Skin of body (tissue), 2 donors: ENCODE data around the gene SBF1. TPM values are rescaled to one million over a fixed set of nuclear protein-coding genes. Genes with fewer than 3 reads are reported as not detected.

Source experiments
- DNase-seq: peaks from one replicate; lab custom pipeline; 2025; lab: John Stamatoyannopoulos, UW
- total RNA-seq: library from RNA; depleted of rRNA; stranded (reverse); fragments of >200 nt; gene quantifications from one replicate; pipeline ENCODE4 v1.2.3, GENCODE V29; 2014

SBF1 gene
- total RNA-seq, 1 donor from 2014 or later = 31.9 TPM

DNA sequence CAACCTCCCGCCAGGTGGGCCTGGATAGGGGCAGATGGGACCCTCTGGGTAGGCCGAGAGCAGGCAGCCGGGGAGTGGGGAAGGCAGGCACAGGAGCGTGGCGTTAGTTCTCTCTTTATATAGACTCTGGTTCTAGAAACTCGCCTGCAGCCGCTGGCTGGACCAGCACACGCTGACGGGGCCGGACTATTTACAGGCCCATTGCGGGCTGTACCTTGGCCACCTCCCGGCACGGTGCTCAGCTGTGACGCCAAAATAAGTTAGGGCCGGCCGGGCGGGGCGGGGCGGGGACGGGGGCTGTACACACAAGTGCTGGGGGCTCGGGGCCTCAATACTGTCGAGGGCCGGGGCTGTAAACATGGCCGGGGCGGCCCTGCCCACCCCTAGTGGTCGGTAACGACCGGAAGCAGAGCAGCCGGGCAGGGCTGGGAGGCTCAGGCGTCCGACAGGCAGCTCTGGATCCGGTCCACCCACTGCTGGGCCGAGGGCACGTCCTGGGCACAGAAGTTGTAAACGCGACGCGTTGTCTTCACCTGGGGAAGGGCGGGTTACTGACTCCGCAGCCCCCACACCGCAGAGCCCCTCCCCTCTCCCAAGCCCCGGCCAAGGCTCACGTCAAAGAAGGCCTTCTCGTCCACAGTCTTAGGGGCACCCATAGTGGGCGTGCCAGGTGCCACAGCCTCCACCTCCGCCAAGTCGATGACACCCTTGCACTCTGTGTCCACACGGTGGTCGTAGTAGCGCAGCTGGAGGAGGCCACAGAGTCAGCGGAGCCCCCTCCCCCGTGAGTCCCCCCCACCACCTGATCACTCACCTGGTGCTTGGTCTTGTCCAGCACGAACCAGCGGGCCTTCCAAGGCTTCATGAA, 27.9 kb downstream of the SBF1 start:
- DNase-seq = no peak

DNA sequence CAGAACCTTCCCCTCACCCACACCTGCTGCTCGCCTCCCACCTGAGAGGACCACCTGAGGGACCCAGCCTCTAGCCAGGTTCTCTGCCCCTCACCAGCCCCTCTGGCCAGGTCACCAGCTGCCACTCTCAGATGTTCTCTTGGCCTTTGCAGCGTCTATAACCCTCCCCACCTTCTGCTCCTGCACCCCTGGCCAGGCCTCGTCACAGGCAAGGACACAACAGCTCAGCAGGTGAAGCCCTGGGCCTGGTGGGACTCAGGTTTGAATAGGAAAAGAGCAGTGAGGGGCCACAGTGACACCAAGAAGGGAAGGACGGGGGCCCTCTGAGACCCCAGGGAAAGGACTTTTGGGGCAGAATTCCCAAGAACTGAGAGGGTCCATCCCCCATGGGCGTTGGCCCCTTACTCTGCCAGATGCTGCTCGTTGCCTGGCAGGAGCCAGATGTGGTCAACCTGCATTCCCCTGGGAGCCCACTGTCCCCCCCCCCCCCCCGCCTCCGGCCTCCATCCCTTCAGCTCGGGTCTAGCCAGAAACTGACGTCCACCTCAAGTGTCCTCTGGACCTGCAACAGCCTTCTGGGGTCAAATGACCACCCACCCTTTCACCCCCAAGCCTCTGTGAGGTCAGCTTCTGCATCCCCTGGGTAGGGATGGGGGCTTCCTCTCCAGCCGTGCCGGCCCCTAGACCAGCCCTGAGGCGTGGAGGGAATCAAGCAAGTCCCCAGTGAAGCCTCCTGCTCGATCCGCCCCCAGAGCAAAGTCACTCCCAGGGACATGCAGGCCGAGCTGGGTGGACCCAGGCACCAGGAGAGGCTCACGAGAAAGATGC, 28.7 kb downstream of the SBF1 start:
- DNase-seq = no peak

DNA sequence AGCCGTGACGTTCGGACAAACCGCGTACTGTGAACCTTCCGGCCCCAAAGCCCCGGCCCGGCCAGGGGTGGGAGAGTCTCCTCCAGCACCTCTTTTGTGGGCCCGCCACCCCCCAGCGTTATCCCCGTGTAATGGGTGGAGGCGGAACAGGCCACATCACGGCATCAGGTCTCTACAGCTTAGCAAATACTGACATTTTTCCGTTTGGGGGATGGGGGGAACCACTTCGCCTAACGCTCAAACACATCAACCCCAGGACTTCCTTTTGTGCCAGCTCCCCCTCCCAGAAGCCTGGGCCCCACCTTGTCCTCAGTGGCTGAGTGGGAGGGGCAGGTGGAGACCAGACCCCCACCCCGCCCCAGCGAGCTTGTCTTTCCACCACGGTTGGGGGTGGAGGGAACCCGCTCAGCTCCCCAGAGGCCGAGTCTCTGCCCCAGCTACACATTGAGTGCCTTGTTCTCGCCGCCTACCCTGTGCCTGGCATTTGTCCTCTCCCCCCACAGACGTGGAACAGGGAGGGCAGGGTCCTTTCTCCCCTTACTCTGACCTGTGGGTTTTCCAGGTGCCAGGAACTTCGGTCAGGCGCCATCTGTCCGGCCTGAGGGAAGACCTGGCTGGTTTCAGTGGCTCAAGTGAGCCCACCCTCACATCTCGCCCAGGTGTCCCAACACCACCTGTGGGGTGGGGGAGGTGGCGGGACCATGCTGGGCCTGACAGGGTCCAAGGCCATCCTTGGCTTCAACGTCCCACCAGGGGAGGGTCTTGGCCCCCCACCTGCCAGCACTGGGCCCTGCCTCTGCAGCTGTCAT, 29.6 kb downstream of the SBF1 start:
- no peak for DNase-seq

DNA sequence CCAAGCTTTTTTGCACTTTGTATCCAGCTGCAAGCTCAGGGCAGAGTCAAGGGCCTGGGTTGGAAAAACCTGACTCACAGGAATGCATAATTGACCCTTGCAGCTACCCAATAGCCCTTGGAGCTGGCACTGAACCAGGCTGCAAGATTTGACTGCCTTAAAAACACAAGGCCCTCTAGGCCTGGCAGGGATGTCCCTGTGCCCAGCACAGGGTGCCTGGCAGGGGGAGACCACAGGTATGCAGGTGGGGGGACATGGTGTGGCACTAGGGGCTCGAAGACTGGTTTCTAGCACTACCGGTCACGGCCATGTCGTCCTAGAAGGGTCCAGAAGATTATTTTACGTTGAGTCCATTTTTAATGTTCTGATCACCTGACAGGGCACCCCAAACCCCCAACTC, 30.2 kb downstream of the SBF1 start:
- DNase-seq = no peak

DNA sequence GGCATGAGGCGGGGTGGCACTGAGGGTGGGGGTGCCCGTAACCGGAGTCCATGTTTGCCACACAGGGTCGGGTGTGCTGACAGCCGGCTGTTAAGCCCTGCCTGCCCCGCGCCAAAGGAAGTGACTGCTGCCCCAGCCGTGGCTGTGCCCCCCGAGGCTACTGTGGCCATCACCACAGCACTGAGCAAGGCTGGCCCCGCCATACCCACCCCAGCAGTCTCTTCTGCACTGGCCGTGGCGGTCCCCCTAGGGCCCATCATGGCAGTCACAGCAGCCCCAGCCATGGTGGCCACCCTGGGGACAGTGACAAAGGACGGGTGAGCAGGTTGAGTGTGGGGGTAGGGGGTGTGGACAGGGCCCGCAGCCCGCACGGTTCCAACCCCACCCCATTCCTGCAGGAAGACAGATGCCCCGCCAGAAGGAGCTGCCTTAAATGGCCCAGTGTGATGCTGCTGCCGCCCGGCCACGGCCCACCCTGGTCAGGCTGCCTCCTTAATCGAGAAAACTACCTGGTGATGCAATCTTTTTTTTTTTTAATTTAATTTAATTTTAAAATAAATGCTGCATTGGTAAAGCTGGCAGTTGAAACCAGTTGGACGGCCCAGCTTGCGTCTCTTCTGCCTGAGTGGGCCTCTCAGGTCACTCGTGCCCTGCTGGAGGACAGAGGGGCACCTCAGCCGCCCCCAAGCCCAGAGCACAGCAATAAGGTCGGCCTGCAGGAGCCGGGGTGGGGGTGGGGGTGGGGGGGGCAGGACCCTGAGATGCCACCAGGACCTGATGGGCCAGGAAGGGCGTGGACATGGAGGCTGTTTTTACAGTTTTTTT, 30.8 kb downstream of the SBF1 start:
- no peak for DNase-seq

DNA sequence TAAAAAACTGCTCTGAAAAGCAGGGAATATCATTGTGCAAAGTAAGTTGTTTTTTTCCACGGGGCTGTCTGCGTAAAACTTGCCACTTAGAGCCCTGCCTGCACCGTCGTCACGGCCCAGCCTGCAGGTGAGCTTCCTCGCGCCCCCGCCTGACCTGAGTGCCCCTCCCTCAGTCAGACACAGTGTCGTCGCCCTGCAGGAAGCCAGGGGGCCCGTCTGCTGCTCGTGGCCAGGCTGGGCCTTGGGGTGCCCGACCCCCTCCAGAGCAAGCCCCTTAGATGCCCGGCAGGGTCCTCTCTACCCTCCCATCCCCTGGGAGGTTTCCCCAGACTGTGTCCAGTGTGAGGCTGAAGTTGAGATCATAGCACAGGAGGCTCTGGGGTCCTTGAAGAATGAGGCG, 31.6 kb downstream of the SBF1 start:
- DNase-seq = no peak

DNA sequence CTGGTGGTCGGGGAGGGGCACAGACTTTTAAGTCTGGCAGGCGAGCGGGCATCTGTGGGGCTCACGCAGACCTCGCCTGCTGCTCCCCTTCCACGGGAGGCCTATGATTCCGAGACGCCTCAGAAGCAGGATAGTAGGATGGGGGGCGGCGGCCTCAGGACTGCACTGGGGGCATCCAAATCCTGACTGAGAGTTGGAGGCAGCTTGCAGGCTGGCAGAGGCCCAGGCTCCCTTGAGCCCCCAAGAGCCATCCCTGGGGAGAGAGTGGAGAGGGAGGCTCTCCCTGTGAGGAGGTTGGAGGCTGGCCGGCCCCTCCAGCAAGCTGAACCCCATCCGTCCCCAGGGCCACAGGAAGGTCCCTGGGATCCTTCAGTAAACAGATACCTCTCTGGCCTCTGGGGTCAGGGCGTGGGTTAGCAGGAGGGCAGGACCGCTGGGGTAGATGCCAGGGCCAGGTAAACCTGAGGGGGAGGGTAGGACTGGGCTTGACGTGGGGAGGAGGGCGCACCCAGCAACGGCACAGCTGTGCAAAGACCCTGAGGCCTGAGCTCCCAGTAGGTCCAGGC, 33.3 kb downstream of the SBF1 start:
- no peak for DNase-seq

DNA sequence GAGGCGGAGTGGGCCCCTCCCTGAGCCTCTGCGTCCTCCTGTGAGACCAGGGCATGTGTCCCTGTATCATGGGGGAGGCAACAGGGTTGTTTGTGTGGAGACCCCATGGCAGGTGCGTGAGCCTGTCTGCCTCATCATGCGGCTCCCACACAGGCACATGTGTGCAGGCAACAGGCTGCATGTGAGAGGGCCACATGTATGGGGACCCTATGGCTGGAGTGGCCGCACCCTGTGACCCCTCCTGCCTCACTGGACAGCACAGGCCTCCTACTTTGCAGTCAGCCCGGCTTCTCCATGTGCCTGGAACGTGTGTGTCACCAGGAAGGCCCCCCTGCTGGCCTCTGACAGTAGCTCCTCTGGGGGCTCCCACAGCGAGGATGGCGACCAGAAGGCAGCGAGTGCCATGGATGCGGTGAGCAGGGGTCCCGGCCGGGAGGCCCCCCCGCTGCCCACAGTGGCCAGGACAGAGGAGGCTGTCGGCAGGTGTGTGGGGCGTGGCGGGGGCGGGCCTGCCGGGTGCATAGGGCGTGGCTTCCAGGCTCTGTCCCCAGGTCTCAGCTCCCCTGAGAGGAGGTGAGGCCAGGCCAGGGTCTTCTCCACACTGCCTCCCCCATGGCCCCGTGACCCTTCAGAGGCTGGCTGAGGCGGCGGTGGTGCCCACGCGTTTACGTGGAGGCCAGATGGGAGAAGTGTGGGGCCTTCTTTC, 34.1 kb downstream of the SBF1 start:
- no peak for DNase-seq

DNA sequence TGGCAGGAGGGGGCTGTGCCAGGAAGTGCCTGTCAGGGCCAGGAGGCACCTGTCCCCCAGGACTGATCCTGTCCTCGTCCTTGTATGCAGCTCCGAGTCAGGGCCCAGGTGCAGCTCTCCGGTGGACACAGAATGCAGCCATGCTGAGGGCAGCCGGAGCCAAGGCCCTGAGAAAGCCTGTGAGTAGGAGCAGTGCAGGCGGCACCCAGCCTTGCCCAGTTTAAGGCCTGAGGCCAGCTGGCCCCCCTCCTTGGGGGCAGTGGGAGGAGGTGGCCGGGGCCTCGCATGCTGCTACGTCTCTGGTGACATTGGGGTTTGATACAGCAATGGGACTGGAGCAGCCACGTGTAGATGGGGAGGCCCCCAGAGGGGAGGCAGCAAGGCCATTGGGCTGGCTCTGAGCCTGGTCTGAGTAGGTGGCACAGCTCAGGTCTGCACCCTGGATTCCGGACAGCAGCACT, 34.9 kb downstream of the SBF1 start:
- DNase-seq = no peak

DNA sequence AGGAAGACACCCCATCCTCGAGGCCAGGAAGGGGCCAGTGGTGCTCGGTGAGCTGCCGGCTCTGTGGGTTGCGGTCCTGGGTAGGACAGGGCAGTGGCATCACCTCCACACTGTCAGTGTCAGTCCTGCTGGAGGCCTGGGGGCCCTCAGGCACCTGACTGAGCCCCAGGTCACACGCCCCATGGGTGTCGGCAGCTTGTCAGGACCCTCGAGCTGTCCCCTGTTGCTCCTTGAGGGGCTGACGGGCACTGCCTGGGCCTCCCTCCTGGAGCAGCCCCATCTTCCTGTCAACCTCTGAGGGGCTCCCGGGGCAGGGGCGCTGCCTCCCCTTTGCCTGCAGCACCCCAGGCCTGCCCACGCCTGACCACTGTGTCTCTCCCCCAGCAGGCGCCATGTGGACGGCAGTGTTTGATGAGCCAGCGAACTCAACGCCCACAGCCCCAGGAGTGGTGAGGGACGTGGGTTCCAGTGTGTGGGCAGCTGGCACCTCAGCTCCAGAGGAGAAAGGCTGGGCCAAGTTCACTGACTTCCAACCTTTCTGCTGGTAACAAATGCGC, 35.4 kb downstream of the SBF1 start:
- DNase-seq = no peak

DNA sequence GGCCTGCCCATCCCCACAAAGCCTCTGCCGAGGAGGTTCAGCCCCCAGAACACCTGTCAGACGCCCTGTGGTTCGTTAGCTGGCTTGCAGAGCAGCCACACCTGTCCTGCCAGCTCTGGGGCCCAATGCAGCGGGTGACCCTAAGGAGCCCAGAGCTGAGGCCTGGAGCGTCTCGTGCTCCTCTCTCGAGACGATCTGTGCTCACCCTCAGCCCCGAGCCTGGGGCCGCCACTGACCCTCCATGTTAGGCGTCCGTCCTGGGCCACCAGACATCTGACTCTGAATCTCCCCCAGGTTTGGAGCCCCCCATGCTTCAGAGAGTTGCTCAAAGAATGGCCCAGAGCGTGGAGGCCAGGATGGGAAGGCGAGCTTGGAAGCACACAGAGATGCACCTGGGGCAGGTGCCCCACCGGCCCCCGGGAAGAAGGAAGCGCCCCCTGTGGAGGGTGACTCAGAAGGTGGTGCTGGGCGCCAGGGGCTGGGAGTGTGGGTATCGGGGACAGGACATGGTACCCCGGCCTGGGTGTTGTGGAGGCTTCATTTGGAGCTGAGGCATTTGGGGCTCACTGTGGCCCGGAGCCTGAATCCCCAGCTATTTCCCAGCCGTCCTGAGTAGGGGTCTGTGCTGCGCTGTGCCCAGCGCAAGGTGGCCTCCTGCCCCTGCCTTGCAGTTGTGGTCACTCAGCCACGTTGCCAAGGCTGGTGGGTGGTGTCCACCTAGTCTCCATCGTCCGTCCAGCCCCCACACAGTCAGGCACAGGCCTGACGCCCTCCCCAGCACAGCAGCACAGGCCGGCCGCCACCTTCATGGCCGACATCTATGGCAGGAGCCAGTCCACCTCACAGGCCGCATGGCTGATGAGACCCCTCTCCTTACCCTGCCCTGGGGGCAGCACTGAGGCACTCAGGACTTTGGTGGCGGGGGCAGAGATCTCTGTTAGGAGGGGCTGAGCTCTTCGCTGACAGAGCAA, 36.2 kb downstream of the SBF1 start:
- DNase-seq = no peak

DNA sequence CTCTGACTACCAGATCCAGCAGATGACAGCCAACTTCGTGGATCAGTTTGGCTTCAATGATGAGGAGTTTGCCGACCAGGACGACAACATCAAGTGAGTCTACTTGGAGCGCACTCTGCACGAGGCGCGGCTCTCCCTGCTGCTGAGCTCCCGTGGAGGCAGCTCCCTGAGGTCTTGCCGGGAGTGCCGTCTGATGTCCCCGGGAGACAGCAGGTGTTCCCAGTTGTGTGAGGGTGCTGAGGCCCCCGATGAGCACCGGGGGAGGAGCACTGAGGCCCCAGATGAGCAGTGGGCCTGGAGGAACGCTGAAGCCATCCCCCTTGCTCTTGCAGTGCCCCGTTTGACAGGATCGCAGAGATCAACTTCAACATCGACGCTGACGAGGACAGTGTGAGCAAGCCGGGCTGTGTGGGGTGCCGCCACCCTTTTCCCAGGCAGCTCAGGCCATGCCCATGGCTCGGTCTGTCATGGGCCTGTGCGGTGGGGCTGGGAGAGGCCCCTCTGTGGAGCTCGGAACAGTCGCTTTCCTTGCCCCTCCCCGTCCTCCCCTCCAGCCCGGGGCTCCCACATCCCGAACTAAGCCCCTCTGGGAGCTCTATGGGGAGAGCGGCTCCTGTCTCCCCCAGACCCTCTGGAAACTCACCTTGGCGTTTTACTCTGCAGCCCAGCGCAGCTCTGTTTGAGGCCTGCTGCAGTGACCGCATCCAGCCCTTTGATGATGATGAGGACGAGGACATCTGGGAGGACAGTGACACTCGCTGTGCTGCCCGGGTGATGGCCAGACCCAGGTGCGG, 37.1 kb downstream of the SBF1 start:
- DNase-seq = no peak

DNA sequence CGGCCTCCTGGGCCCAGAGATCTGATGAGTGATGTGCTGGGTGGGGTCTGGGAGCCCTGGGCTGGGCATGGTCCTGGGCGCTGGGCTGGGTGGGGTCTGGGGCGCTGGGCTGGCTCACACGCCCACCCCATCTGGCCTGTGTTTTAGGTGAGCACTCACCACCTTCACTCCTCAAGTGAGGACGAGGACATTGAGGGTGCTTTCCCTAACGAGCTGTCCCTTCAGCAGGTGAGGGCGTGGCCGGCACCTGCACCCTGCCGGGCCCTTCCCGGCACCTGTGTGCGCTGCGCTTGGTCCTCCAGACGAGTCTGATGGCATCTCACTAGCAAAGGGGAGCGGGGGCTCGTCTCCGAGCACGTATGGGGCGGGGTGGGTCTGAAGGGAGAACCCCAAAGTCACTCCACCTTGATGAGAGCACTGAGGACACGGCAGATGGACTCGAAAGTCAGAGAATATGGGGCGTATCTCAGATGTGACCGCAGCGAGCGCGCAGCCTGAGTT, 37.9 kb downstream of the SBF1 start:
- no peak for DNase-seq

DNA sequence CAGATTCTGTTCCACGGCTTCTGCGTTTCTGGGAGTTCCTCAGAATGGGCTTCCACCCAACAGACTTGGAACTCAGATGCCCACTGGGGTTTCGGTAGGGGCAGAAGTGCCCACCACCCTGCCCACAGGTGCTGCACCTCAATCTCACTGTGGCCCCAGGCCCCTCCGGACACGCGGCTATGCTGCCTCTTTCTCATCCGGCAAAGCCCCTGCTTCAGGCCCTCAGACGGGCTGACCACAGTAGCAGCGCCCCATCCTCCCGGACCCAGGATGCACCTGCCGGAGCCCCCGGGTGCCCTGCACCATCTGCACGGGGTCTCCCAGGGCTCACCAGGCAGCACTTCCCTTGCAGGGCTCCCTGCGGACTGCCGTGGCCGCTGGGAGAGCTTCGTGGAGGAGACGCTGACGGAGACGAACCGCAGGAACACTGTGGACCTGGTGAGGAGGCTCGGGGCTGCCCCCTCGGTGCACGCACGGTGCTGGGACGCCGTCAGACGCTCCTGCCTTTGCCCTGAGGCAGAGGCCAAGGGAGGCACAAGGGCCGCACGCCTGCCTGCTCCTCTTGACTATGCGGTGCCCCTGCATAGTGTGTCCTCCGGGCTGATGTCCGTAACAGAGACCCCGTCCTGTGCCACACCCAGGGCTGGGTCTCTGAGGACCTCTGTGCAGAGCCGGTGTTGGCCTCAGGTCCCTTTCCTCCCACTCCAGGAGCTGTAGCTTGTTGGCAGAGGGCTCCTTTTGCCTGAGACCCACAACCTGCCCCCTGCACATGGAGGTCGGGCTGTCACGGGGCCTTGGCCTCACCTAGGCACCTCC, 38.6 kb downstream of the SBF1 start:
- DNase-seq = no peak

DNA sequence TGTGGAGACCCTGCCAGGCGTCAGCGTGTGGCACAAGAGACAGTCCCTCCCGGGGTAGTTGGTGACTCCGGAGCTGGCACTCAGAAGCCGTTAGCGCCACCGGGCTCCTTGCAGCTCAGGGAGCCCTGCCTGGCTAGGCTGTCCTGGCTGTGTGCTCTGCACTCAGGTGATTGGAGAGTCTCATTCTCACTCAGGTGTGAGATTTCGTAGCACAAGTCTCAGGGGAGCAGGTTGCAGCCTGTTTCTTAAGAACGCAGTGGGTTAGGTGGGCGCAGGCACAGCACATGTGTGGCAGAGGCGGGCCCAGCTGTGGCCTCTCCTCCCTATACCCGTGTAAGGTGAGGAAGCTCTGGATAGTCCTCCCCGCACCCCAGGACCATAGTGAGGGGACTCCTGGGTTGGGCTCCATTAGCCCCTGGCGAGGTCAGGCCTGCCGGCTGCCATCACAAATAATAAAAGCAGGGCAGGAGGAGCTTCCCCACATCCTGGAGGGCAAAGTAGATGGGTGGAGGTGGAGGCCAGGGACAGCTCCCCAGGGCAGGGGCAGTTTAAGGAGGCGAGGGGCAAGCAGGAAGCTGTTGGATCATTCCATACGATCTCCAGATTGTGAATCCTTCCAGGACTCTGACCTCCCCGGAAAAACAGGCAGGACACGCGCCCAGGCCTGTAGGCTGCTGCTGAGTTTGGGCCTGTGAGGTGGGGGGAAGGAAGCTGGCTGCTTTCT, 39.4 kb downstream of the SBF1 start:
- DNase-seq = no peak

DNA sequence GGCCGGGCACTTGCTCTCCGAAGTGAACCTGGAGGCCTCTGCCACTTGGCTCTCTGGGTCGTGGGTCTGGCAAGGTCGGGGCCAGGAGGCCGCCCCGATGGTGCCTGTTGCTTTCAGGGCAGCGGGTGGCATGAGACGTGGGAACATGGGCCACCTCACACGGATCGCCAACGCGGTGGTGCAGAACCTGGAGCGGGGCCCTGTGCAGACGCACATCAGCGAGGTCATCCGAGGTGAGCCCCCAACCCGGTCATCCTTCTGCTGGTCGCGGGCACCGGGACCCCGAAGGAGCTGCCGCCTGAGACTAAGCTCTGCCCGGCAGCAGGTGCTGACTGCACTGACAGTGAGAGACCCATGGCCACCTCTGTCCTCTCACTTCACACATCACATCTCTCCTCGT, 40.0 kb downstream of the SBF1 start:
- DNase-seq = no peak
